K562 (cell line): Measurements from ENCODE around the gene HIPK1. TPM values are rescaled to one million over a fixed set of nuclear protein-coding genes. Genes with fewer than 3 reads are reported as not detected.

Experiments
- ATAC-seq: fragments of 200-7000 bp; cut with Tn5 transposase; 3 replicates; pipeline ENCODE4 v1.9.1; 2020; ENCODE audit warnings: moderate library complexity
- BruUV-seq: library from RNA; stranded (reverse); fragments of 400-500 nt; replicated peaks from 2 replicates; lab custom pipeline; 2021; lab: Mats Ljungman, UMichigan
- CTCF ChIA-PET: fragments of 300-600 bp; formaldehyde crosslinking; extraction: SDS; loops from one replicate; lab custom pipeline; 2021; ENCODE audit warnings: low intra/inter-chr PET ratio; lab: Yijun Ruan, JAX
- POLR2A ChIA-PET: fragments of 300-600, 350-650 bp; sonication (Branson Sonifier 250); formaldehyde crosslinking; extraction: SDS; loops from one replicate; lab custom pipeline; 2021; ENCODE audit warnings: antibody characterized with exemption, inconsistent platforms; lab: Yijun Ruan, JAX
- DNase-seq, 4 experiments: peaks; one replicate each; pipeline versions ENCODE4 v3.0.0 to v3.0.0-alpha.2; 2011 to 2018; ENCODE audit warnings: low spot score in 3 of 4, mixed read lengths in 3 of 4; ENCODE audit errors: extremely low read depth in 1 of 4
- FAIRE-seq: peaks from 2 replicates; lab custom pipeline; 2011; peaks lifted over from hg19 to GRCh38; lab: Jason Lieb, UNC
- H2AFZ ChIP-seq: 2 replicates; pipeline ENCODE4 v1.6.0; 2011; ENCODE audit warnings: low read depth, low read length, control low read depth, inconsistent platforms
- H3K27ac ChIP-seq: fragments of 200-600 bp; 3 replicates; pipeline ENCODE4 v1.8.0; 2011; ENCODE audit warnings: low read depth, mild to moderate bottlenecking, control low read depth, inconsistent platforms, low read length, moderate library complexity, mixed read lengths; ENCODE audit errors: extremely low read depth
- H3K27me3 ChIP-seq, 2 experiments: fragments of 300-600 bp in 1 of 2; 2 replicates in 1 of 2; 3 replicates in 1 of 2; pipeline versions ENCODE4 v1.6.0 to v1.8.0; 2011; ENCODE audit warnings: inconsistent platforms in 2 of 2, low read length in 2 of 2, mild to moderate bottlenecking in 1 of 2, mixed read lengths in 1 of 2, moderate library complexity in 1 of 2; ENCODE audit not compliant: control insufficient read depth in 2 of 2, insufficient read depth in 2 of 2
- H3K36me3 ChIP-seq: fragments of 300-600 bp; 3 replicates; pipeline ENCODE4 v1.8.0; 2011; ENCODE audit warnings: mild to moderate bottlenecking, low read length, inconsistent platforms; ENCODE audit not compliant: control insufficient read depth, insufficient read depth
- H3K4me1 ChIP-seq, 2 experiments: fragments of 200-600 bp in 1 of 2; replicated peaks in 1 of 2; 2 replicates in 1 of 2; 3 replicates in 1 of 2; pipeline versions ENCODE4 v1.5.1 to v1.8.0; 2011; ENCODE audit warnings: inconsistent platforms in 2 of 2, low read length in 2 of 2, mild to moderate bottlenecking in 1 of 2, mixed read lengths in 1 of 2, moderate library complexity in 1 of 2; ENCODE audit not compliant: control insufficient read depth in 2 of 2, insufficient read depth in 2 of 2
- H3K4me2 ChIP-seq: 2 replicates; pipeline ENCODE4 v1.6.1; 2011; ENCODE audit warnings: low read length, control low read depth, inconsistent platforms, mixed read lengths; ENCODE audit not compliant: insufficient read depth
- H3K4me3 ChIP-seq: fragments of 200-600 bp; sonication (generic), shearing (Covaris generic); 2 replicates; pipeline ENCODE4 v1.5.1; 2016; ENCODE audit warnings: control low read depth, inconsistent platforms
- H3K79me2 ChIP-seq: fragments of 200-600 bp; 3 replicates; pipeline ENCODE4 v1.8.0; 2011; ENCODE audit warnings: low read length, inconsistent platforms; ENCODE audit not compliant: control insufficient read depth, insufficient read depth
- H3K9ac ChIP-seq, 2 experiments: 2 replicates each; pipeline versions ENCODE4 v1.6.0 to v1.6.1; 2011; ENCODE audit warnings: low read depth in 2 of 2, low read length in 2 of 2, control low read depth in 1 of 2, inconsistent platforms in 1 of 2, mild to moderate bottlenecking in 1 of 2, mixed read lengths in 1 of 2; ENCODE audit not compliant: insufficient read depth in 1 of 2
- H3K9me1 ChIP-seq: one replicate; pipeline ENCODE4 v1.6.0; 2011; ENCODE audit warnings: inconsistent platforms, mild to moderate bottlenecking, low read length, moderate library complexity; ENCODE audit not compliant: control insufficient read depth, insufficient read depth
- H3K9me3 ChIP-seq: replicated peaks from 2 replicates; pipeline ENCODE4 v1.5.1; 2011; ENCODE audit warnings: low read depth, low read length, inconsistent platforms; ENCODE audit not compliant: control insufficient read depth, insufficient read depth
- H4K20me1 ChIP-seq: replicated peaks from 2 replicates; pipeline ENCODE4 v1.6.1; 2011; ENCODE audit warnings: low read length, inconsistent platforms, mixed read lengths; ENCODE audit not compliant: control insufficient read depth, insufficient read depth
- BDP1 ChIP-seq: IDR thresholded peaks from 3 replicates; pipeline ENCODE4 v1.6.1; 2011; ENCODE audit not compliant: insufficient read length, insufficient read depth
- CBX2 ChIP-seq: fragments of 200-600 bp; sonication (generic); IDR thresholded peaks from one replicate; pipeline ENCODE4 v1.6.1; 2012; ENCODE audit warnings: mild to moderate bottlenecking, low read length, inconsistent platforms; ENCODE audit not compliant: insufficient read depth, poor library complexity, severe bottlenecking
- HDAC2 ChIP-seq: fragments of 450-650 bp; IDR thresholded peaks from 2 replicates; pipeline ENCODE4 v1.6.1; 2016; ENCODE audit warnings: mild to moderate bottlenecking
- WGBS: fragments of 100-300 bp; shearing (Covaris generic); methylation state at CpG from one replicate; pipeline ENCODE4 v1.1.6; 2016; ENCODE audit warnings: low coverage, mixed read lengths; ENCODE audit not compliant: insufficient coverage; ENCODE audit errors: missing lambda C conversion rate; 5-methylcytosine and 5-hydroxymethylcytosine counted together
- in situ Hi-C: fragments of 300-500 bp; cut with MboI; formaldehyde crosslinking; loops from 4 replicates; pipeline ENCODE4 v1.15.0; 2018; ENCODE audit warnings: inconsistent platforms, mixed read lengths
- intact Hi-C: fragments of 100-400 bp; cut with micrococcal nuclease; formaldehyde crosslinking; loops from 2 replicates; pipeline ENCODE4 v1.14.2; 2022
- polyA plus RNA-seq, 8 experiments: library from polyadenylated mRNA; depleted of rRNA in 4 of 8; stranded (reverse) in 5 of 8; unstranded in 3 of 8; fragments of >200 nt; fragmentation: Nextera tagmentation in 2 of 8; fragmentation: Illumina TruSeq in 1 of 8; extraction: Ambion mirVana in 2 of 8; extraction: Trizol in 1 of 8; gene quantifications; 2 replicates each; pipeline versions ENCODE4 v1.2.1 to v1.2.3, GENCODE V29; 2011 to 2014; ENCODE audit warnings: inconsistent platforms in 1 of 8, missing spikeins in 1 of 8
- total RNA-seq, 7 experiments: library from RNA; depleted of rRNA in 6 of 7; stranded (reverse); fragments of >200 nt in 6 of 7; fragmentation: Illumina TruSeq in 2 of 7; extraction: Trizol in 2 of 7; gene quantifications; 2 replicates each; pipeline versions ENCODE4 v1.2.1 to v1.2.3, GENCODE V29; 2011 to 2021; ENCODE audit warnings: low replicate concordance in 1 of 7
- TF ChIP-seq, protein P1 (sequence below): fragments of 250-450 bp; sonication (Bioruptor Pico); IDR thresholded peaks from 2 replicates; pipeline ENCODE4 v1.8.0; 2021; ENCODE audit warnings: borderline replicate concordance, mild to moderate bottlenecking, moderate library complexity; ENCODE audit not compliant: poor library complexity, severe bottlenecking
- TF ChIP-seq, protein P2 (sequence below): fragments of 250-450 bp; sonication (Bioruptor Pico); IDR thresholded peaks from 2 replicates; pipeline ENCODE4 v1.5.0; 2021

Gene HIPK1
- total and polyA plus RNA-seq, 9 of the 15 experiments (the other 6 are each of a cell fraction or from before 2014, with no cell fraction given): 10.0 to 57.9 (median 29.6) TPM

DNA sequence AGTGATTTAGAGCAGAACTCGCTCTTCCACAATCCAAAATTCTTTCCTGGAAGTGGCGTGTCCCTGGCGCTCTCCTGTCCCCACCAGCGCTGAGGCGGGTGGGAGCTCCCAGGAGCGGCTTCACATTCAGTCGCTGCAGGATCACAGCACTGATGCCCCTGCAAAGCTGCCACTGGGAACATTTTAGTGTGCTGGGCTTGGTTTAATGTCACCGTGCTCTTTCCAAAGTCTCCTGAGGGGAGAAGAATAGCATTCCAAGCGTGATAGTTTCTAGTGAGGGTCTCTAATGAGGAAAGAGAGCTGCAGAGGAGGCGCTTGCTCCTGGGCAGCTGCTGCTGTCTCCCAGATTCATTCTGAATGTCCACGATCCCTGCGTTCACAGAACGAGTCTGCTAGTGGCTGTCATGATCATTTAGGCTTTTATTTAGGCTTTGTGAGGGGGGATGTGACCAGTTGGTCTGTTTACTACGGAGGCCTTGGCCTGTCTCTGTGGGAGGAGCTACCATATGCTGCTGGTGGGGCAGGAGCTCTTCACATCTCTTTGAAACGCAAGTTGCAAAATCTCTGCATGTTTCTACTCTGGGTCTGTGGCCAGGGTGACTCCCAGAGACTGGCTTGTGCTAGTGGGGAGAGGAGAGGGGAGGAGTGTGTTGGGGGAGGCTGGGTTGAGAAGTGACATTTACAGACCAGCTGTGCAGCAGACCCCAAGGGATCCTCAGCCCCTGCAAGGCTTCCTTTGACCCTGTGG lies 73.5 kb downstream of the HIPK1 start:
- POLR2A ChIA-PET: interaction anchor here (1.3 kb wide), 1 partner anchor 12 kb away, joined by 3 read pairs; no protein-coding TSS in a partner anchor

More for the DNA sequence above, 73.5 kb downstream of the HIPK1 start:
- Histone ChIP-seq H3K4me3 (no peak overlapping the region), H3K27me3 (peaks cover 34 to 37% of the 10 kb centered on the region in 2 experiments), H3K9me1 (no peaks in the 10 kb centered on the region), H2AFZ (no peak overlapping the region; the same call in 1 of the 2 replicates), H4K20me1 (no peaks in the 10 kb centered on the region), H3K9ac (no peak overlapping the region), H3K4me2 (no peak overlapping the region), H3K4me1 (0 out of 5 replicates have a peak, but pooled peaks cover 0 to 2% of the 10 kb centered on the region in 2 experiments), H3K36me3 (no peaks in the 10 kb centered on the region), H3K27ac (no peak overlapping the region), H3K9me3 (peaks cover 9% of the 10 kb centered on the region; the same call in 1 of the 2 replicates), H3K79me2 (no peaks in the 10 kb centered on the region)
- no peak for FAIRE-seq
- in situ Hi-C loops: no loop called here
- CTCF ChIA-PET: no interaction called here
- no TSS peak for BruUV-seq
- intact Hi-C loops: no loop called here
- ATAC-seq: no peak; the same call in 2 of the 3 replicates
- TF ChIP-seq HDAC2 (no peak), CBX2 (no peak), BDP1 (no peak)
- TF ChIP-seq, protein P1, sequence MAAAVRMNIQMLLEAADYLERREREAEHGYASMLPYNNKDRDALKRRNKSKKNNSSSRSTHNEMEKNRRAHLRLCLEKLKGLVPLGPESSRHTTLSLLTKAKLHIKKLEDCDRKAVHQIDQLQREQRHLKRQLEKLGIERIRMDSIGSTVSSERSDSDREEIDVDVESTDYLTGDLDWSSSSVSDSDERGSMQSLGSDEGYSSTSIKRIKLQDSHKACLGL (CRISPR knock-in tag): no peak
- TF ChIP-seq, protein P2, sequence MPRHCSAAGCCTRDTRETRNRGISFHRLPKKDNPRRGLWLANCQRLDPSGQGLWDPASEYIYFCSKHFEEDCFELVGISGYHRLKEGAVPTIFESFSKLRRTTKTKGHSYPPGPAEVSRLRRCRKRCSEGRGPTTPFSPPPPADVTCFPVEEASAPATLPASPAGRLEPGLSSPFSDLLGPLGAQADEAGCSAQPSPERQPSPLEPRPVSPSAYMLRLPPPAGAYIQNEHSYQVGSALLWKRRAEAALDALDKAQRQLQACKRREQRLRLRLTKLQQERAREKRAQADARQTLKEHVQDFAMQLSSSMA (CRISPR knock-in tag): no peak
- WGBS: under 1% methylated on average over 15 of the region's 15 CpGs
- DNase-seq: no peak
